Activated CD8-positive, alpha-beta memory T cell treated with anti-CD3 and anti-CD28 coated beads for 1 hour (primary cell): ENCODE data around the gene RNF44.
"Not testable (repeated sequence)": the region's sequence is repeated elsewhere in the genome, so short reads cannot be mapped to it uniquely, and the experiment has no call there.

Experiments used
- DNase-seq, 2 donors: peaks; one replicate each; pipeline ENCODE4 v3.0.0-alpha.2; 2020; ENCODE audit warnings: low read depth in 1 of 2; ENCODE audit errors: extremely low read depth in 1 of 2

Gene RNF44

GRCh38 chr5:176521286-176521685 is 15.9 kb downstream of the RNF44 start:
- DNase-seq = no peak

- no peak for DNase-seq
Measured at GRCh38 chr5:176519810-176520720, 17.1 kb downstream of the RNF44 start.

GRCh38 chr5:176517053-176517661 is 20.0 kb downstream of the RNF44 start:
- no peak for DNase-seq

GRCh38 chr5:176515396-176515795 is 21.8 kb downstream of the RNF44 start:
- DNase-seq = no peak

GRCh38 chr5:176514244-176514950 is 22.8 kb downstream of the RNF44 start:
- no peak for DNase-seq

- no peak for DNase-seq
Measured at GRCh38 chr5:176513788-176514187, 23.4 kb downstream of the RNF44 start.

GRCh38 chr5:176508603-176509002 is 28.6 kb downstream of the RNF44 start:
- no peak for DNase-seq

- DNase-seq = no peak
Measured at GRCh38 chr5:176507911-176508310, 29.3 kb downstream of the RNF44 start.

- DNase-seq = no peak
Measured at GRCh38 chr5:176503496-176503895, 33.7 kb downstream of the RNF44 start.

- no peak for DNase-seq
Measured at GRCh38 chr5:176501333-176501732, 35.9 kb downstream of the RNF44 start.

GRCh38 chr5:176500511-176500910 is 36.7 kb downstream of the RNF44 start:
- DNase-seq = no peak

GRCh38 chr5:176499273-176499672 is 37.9 kb downstream of the RNF44 start:
- no peak for DNase-seq

- no peak for DNase-seq
Measured at GRCh38 chr5:176497852-176498251, 39.4 kb downstream of the RNF44 start.

- DNase-seq = no peak
Measured at GRCh38 chr5:176492431-176492830, 44.8 kb downstream of the RNF44 start.

- no peak for DNase-seq
Measured at GRCh38 chr5:176491901-176492300, 45.3 kb downstream of the RNF44 start.

- no peak for DNase-seq
Measured at GRCh38 chr5:176491101-176491502, 46.1 kb downstream of the RNF44 start.

- DNase-seq = no peak
Measured at GRCh38 chr5:176490301-176490700, 46.9 kb downstream of the RNF44 start.

GRCh38 chr5:176489077-176489476 is 48.1 kb downstream of the RNF44 start:
- DNase-seq = no peak

- DNase-seq = not testable (repeated sequence)
Measured at GRCh38 chr5:176487160-176487559, 50.0 kb downstream of the RNF44 start.

GRCh38 chr5:176486189-176486757 is 50.9 kb downstream of the RNF44 start:
- no peak for DNase-seq

GRCh38 chr5:176485176-176485575 is 52.0 kb downstream of the RNF44 start:
- no peak for DNase-seq
